SK-N-MC (cell line): Measurements from ENCODE around the gene SMIM13.

ENCODE experiments used
- DNase-seq: peaks from one replicate; pipeline ENCODE4 v3.0.0-alpha.2; 2011; ENCODE audit warnings: low read depth, low spot score
- H3K27ac ChIP-seq: fragments of 200-600 bp; sonication (generic); 2 replicates; pipeline ENCODE4 v1.5.1; 2016; ENCODE audit warnings: mixed run types
- H3K36me3 ChIP-seq: fragments of 200-600 bp; sonication (generic); 2 replicates; pipeline ENCODE4 v1.6.1; 2017; ENCODE audit warnings: antibody characterized with exemption, low read length, mixed read lengths; ENCODE audit not compliant: insufficient read depth
- H3K4me3 ChIP-seq: fragments of 200-600 bp; sonication (generic); 2 replicates; pipeline ENCODE4 v1.5.1; 2016
- H3K9ac ChIP-seq: fragments of 200-600 bp; sonication (generic); 2 replicates; pipeline ENCODE4 v1.8.0; 2017; ENCODE audit warnings: mixed run types, mixed read lengths; ENCODE audit not compliant: insufficient read length
- H3K9me3 ChIP-seq: fragments of 200-600 bp; sonication (generic); 2 replicates; pipeline ENCODE4 v1.6.1; 2017; ENCODE audit warnings: low read depth, mild to moderate bottlenecking, antibody characterized with exemption, low read length, moderate library complexity, mixed read lengths
- EZH2 ChIP-seq: fragments of 200-600 bp; sonication (generic); IDR thresholded peaks from one replicate; pipeline ENCODE4 v1.6.1; 2017; ENCODE audit warnings: antibody characterized with exemption
- FOXP2 ChIP-seq: optimal IDR thresholded peaks from 2 replicates; pipeline ENCODE3; 2011; ENCODE audit warnings: mild to moderate bottlenecking, moderate library complexity; ENCODE audit not compliant: insufficient read depth; ENCODE audit errors: extremely low read length, control extremely low read depth
- POLR2AphosphoS5 ChIP-seq: IDR thresholded peaks from 2 replicates; pipeline ENCODE4 v1.6.1; 2012; ENCODE audit warnings: mild to moderate bottlenecking, low read depth, low read length, borderline replicate concordance

SMIM13 gene

DNA sequence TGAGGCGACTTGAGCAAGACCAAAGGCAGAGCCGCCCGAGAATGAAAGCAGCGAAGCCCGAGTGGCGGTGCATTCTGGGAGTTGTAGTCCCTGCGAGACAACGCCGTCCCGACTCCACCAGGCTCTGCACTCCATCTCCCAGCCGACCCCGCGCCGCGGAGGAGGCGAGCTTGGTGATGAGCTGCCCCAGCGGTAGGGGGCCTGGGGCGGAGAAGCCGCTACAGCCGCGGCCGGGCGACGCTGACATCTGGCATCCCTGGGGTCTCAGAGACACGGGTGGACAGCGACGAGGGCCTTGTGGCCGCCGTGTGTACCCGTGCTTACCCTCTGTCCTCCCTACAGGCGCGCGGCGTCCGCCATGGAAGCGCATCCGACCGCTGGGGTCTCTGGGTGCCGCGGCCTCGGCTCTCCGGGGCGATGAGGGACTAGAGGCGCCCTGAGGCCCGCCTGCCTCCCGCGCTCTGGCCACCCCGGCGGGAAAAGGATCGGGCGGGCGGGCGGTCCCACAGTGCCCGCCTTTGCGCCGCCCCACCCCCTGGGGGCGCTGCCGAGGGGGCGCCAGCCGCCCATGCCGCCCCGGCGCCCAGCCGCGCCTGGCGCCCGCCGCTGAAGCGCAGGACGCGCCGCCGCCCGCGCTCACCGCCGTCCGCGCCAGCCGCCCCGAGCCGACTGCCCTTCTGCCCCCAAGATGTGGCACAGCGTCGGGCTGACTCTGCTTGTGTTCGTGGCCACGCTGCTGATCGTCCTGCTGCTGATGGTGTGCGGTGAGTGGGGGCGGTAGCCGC lies at the start of gene SMIM13:
SMIM13 (plus strand) TSS at position 209 of the 785 bp plus-strand sequence; CDS start at position 689, 480 bp downstream.
- H3K9ac ChIP-seq: peak within 1 kb of the TSS; percentile 89
- H3K36me3 ChIP-seq: peaks cover 17% of the 10 kb centered on the region; the same call in 1 of the 2 replicates
- TF ChIP-seq FOXP2: no peak
- TF ChIP-seq POLR2AphosphoS5: peak; percentile 65
- H3K4me3 ChIP-seq: peak within 1 kb of the TSS; percentile 91
- peak within 1 kb of the TSS; percentile 77 for H3K27ac ChIP-seq
- DNase-seq: peak; percentile 57
- no peaks in the 10 kb centered on the region for H3K9me3 ChIP-seq

GRCh38 chr6:11043961-11044711 lies 49.5 kb upstream of the SMIM13 start, which contains the start of gene ELOVL2:
Gene ELOVL2 (minus strand): TSS chr6:11044305. CDS start chr6:11044230, 75 bp downstream.
- Histone ChIP-seq H3K9me3 (no peaks in the 10 kb centered on the region), H3K27ac (no peak within 1 kb of the TSS), H3K9ac (peak within 1 kb of the TSS; percentile 71), H3K4me3 (peak within 1 kb of the TSS; percentile 91), H3K36me3 (no peaks in the 10 kb centered on the region)
- no peak for DNase-seq
- TF ChIP-seq POLR2AphosphoS5: no peak
- no peak for TF ChIP-seq FOXP2
- TF ChIP-seq EZH2: no peak

DNA sequence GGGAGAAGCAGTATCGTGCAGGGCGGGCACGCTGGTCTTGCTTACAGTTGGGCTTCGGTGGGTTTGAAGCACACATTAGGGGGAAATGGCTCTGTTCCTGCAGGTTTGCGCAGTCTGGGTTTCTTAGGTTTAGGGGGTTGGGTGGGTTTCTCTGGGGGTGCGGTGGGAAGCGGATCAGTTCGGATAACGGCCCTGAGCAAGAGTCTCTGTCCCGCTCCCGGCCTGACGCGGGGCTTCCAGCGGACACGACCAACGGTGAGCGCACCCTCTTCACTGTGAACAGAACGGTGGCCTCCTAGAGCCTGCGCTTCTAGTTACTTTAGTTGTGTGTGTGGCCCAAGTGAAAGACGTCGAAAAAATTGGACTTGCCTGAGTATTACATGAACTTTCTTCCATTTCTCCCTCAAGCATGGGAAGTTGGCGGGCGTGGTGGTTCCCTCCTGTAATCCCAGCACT lies 48.9 kb upstream of the SMIM13 start:
- Histone ChIP-seq H3K9ac (no peak overlapping the region), H3K9me3 (no peaks in the 10 kb centered on the region), H3K27ac (no peak overlapping the region), H3K36me3 (no peaks in the 10 kb centered on the region), H3K4me3 (peak overlapping the region; percentile 46)
- TF ChIP-seq POLR2AphosphoS5: no peak
- DNase-seq: no peak

GRCh38 chr6:11050731-11051130 lies 42.9 kb upstream of the SMIM13 start:
- no peak for DNase-seq
- Histone ChIP-seq H3K9ac (no peak overlapping the region), H3K4me3 (no peak overlapping the region), H3K27ac (no peak overlapping the region), H3K9me3 (no peaks in the 10 kb centered on the region), H3K36me3 (no peaks in the 10 kb centered on the region)
- no peak for TF ChIP-seq FOXP2
- TF ChIP-seq POLR2AphosphoS5: no peak
- no peak for TF ChIP-seq EZH2

DNA sequence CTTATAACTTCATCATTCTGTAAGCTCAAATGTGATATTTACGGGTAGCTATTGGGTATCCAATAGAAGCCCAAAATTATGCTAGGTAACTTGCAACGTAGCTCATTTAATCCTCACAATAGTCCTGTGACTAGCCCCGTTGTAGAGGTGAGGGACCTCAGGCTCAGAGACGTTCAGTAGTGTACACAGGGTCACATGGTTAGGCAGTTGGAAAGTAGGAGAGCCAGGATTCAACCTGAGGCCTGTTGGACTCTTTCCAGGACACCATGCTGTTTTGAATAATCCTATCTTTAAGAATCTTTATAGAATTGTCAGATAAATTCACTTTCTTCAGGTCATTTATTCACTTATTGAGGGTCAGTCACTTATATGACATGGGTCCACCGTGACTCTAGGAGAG lies 40.3 kb upstream of the SMIM13 start:
- Histone ChIP-seq H3K36me3 (no peaks in the 10 kb centered on the region), H3K4me3 (no peak overlapping the region), H3K9ac (no peak overlapping the region), H3K27ac (no peak overlapping the region), H3K9me3 (no peaks in the 10 kb centered on the region)
- DNase-seq: no peak
- TF ChIP-seq EZH2: no peak
- no peak for TF ChIP-seq POLR2AphosphoS5
- no peak for TF ChIP-seq FOXP2

DNA sequence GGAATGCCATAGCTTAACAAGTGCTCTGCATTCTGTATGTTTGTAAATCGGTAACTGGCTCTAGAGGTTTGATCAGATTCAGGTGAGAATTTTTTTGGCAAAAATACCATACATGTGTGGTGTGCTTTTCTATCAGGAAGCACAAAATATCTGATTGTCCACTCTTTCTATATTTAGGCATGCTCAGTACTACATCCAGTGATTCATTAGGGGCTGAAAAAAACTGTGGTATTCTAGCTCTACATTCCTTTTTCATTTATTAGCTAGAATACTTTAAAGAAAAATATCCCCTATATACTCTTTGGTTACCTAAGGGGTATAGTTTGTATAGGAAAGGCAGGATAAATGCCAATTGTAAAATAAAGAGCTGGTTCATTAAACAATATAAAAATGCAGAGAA lies 38.9 kb upstream of the SMIM13 start:
- H3K27ac ChIP-seq: no peak overlapping the region
- no peaks in the 10 kb centered on the region for H3K36me3 ChIP-seq
- no peak for DNase-seq
- H3K9me3 ChIP-seq: no peaks in the 10 kb centered on the region
- H3K4me3 ChIP-seq: no peak overlapping the region
- H3K9ac ChIP-seq: no peak overlapping the region
- no peak for TF ChIP-seq FOXP2
- TF ChIP-seq EZH2: no peak
- TF ChIP-seq POLR2AphosphoS5: no peak

- Histone ChIP-seq H3K4me3 (no peak overlapping the region), H3K9ac (no peak overlapping the region), H3K9me3 (no peaks in the 10 kb centered on the region), H3K27ac (no peak overlapping the region), H3K36me3 (no peaks in the 10 kb centered on the region)
- TF ChIP-seq EZH2 (no peak), FOXP2 (no peak), POLR2AphosphoS5 (no peak)
- no peak for DNase-seq
These were observed 38.5 kb upstream of the SMIM13 start for GRCh38 chr6:11055127-11055627.

- Histone ChIP-seq H3K4me3 (no peak overlapping the region), H3K9ac (no peak overlapping the region), H3K9me3 (no peaks in the 10 kb centered on the region), H3K27ac (no peak overlapping the region), H3K36me3 (no peaks in the 10 kb centered on the region)
- no peak for TF ChIP-seq EZH2
- no peak for TF ChIP-seq FOXP2
- TF ChIP-seq POLR2AphosphoS5: no peak
- DNase-seq: no peak
These were observed 36.8 kb upstream of the SMIM13 start for GRCh38 chr6:11056871-11057270.
